Measurements from ENCODE around the gene SLC7A5. TPM values are rescaled to one million over a fixed set of nuclear protein-coding genes. Genes with fewer than 3 reads are reported as not detected.
"Not testable (repeated sequence)": the region's sequence is repeated elsewhere in the genome, so short reads cannot be mapped to it uniquely, and the experiment has no call there.

Gene SLC7A5
- total RNA-seq, 2 donors from 2014 or later: 3.3 to 232 TPM

DNA sequence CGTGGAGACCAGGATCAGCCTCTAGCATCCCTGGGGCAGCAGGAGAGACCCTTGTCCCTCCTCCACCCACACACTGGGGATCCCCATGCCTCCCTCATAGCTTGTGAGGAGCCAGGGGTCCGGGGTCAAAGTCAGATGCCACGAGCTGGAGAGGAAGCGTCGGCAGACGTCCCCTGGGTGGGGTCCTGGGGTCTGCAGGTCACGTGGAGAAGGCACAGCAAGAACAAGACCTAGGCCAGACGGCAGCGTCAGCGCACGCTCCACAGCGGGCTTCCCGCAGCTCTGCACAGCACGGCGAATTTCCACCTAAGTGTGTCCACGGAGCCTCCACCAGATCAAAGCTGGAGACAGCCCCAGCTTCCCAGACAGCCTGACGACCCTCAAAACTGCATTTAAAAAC is 49.3 kb downstream of the SLC7A5 start:
- Histone ChIP-seq H3K4me3 (no peak overlapping the region), H3K36me3 (no peaks in the 10 kb centered on the region), H3K27ac (no peak overlapping the region), H3K9me3 (no peaks in the 10 kb centered on the region), H3K4me1 (replicated peaks) (no peaks in the 10 kb centered on the region), H3K27me3 (replicated peaks; ENCODE audit: insufficient read depth) (no peaks in the 10 kb centered on the region)
- DNase-seq (ENCODE audit: low spot score): no peak
- 96% methylated on average over 14 of the region's 17 CpGs for WGBS
- intact Hi-C loops (cut with DNase I): no loop called here
- no peak for TF ChIP-seq CTCF (IDR thresholded peaks at IDR 0.05)
- no peak for TF ChIP-seq POLR2A (IDR thresholded peaks at IDR 0.05)
- TF ChIP-seq POLR2AphosphoS5 (IDR thresholded peaks at IDR 0.05): no peak

- no peak overlapping the region for H3K4me3 ChIP-seq
- no peaks in the 10 kb centered on the region for H3K36me3 ChIP-seq
- no peak for DNase-seq (ENCODE audit: low spot score)
- H3K27me3 ChIP-seq (replicated peaks; ENCODE audit: insufficient read depth): no peaks in the 10 kb centered on the region
- intact Hi-C loops (cut with DNase I): no loop called here
- H3K27ac ChIP-seq: no peak overlapping the region
- TF ChIP-seq POLR2AphosphoS5 (IDR thresholded peaks at IDR 0.05): no peak
- no peak for TF ChIP-seq CTCF (IDR thresholded peaks at IDR 0.05)
- TF ChIP-seq POLR2A (IDR thresholded peaks at IDR 0.05): no peak
- WGBS: 83% methylated on average over 12 of the region's 15 CpGs
- no peaks in the 10 kb centered on the region for H3K9me3 ChIP-seq
- H3K4me1 ChIP-seq (replicated peaks): no peaks in the 10 kb centered on the region
These were observed 50.0 kb downstream of the SLC7A5 start for GRCh38 chr16:87819282-87819681.

DNA sequence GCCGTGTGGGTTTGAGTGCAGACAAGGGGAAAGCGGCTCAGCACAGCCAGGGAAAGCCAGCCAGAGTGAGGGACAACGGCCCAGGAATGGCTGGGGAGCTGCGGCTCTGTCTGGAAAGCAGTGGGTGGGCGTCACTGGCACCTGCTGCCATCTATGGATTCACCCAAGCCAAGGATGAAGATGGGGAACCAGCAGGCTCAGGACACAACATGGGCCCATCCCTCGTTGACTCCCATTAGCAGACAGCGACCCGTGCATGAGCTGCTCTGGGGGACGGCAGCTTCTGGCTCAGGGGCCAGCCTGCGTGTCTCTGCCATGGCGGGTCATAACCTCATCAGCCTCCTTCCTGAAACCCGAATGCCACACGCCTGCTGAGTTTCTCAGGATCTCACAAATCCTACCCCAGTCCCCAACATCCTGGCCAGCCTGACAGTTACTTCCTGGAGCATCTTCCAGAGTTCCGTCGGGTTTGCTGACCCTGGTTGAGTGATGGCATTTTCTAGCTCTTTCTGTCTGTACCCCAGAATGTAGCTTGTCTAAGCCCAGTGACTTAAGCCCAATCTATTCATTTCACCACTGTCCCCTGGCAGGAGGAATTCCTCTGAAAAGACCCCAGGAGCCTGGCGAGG is 50.7 kb downstream of the SLC7A5 start:
- Histone ChIP-seq H3K4me1 (replicated peaks) (no peaks in the 10 kb centered on the region), H3K4me3 (no peak overlapping the region), H3K9me3 (no peaks in the 10 kb centered on the region), H3K36me3 (no peaks in the 10 kb centered on the region), H3K27me3 (replicated peaks; ENCODE audit: insufficient read depth) (no peaks in the 10 kb centered on the region), H3K27ac (no peak overlapping the region)
- intact Hi-C loops (cut with DNase I): no loop called here
- no peak for DNase-seq (ENCODE audit: low spot score)
- WGBS: 91% methylated on average over 16 of the region's 16 CpGs
- TF ChIP-seq POLR2A (IDR thresholded peaks at IDR 0.05): no peak
- no peak for TF ChIP-seq CTCF (IDR thresholded peaks at IDR 0.05)
- no peak for TF ChIP-seq POLR2AphosphoS5 (IDR thresholded peaks at IDR 0.05)

GRCh38 chr16:87817910-87818309 is 51.4 kb downstream of the SLC7A5 start:
- 96% methylated on average over 8 of the region's 8 CpGs for WGBS
- TF ChIP-seq POLR2A (IDR thresholded peaks at IDR 0.05): no peak
- no peak for TF ChIP-seq CTCF (IDR thresholded peaks at IDR 0.05)
- TF ChIP-seq POLR2AphosphoS5 (IDR thresholded peaks at IDR 0.05): no peak
- no peak overlapping the region for H3K4me3 ChIP-seq
- H3K27ac ChIP-seq: no peak overlapping the region
- no peak for DNase-seq (ENCODE audit: low spot score)
- H3K4me1 ChIP-seq (replicated peaks): no peaks in the 10 kb centered on the region
- no peaks in the 10 kb centered on the region for H3K27me3 ChIP-seq (replicated peaks; ENCODE audit: insufficient read depth)
- intact Hi-C loops (cut with DNase I): no loop called here
- H3K9me3 ChIP-seq: no peaks in the 10 kb centered on the region
- no peaks in the 10 kb centered on the region for H3K36me3 ChIP-seq

DNA sequence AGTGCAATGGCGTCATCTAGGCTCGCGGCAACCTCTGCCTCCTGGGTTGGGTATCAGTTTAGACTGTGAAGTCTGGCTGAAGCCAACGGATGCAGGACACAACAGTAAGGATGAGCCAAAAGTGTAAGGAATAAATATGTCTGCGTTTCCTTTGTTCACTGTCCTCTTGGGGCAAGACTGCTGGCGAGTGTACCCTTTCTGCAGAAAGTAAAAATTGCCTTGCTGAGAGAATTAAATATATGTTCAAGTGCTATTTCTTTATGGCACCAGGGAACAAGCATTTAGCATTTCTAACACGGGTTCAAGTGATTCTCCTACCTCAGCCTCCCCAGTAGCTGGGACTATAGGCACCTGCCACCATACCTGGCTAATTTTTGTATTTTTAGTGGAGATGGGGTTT is 51.9 kb downstream of the SLC7A5 start:
- H3K27me3 ChIP-seq (replicated peaks; ENCODE audit: insufficient read depth); H3K9me3 ChIP-seq; DNase-seq (ENCODE audit: low spot score); H3K27ac ChIP-seq; H3K4me3 ChIP-seq; intact Hi-C loops (cut with DNase I); H3K36me3 ChIP-seq; H3K4me1 ChIP-seq (replicated peaks): not testable (repeated sequence)
- WGBS: 93% methylated on average over 7 of the region's 7 CpGs

All from prostate gland (tissue), 2 donors.